ENCODE measurements around the gene CCL19. TPM values are rescaled to one million over a fixed set of nuclear protein-coding genes. Genes with fewer than 3 reads are reported as not detected.

The CCL19 gene
- polyA plus RNA-seq, 1 donor: not detected

- DNase-seq (ENCODE audit: low read depth): no peak
Measured at GRCh38 chr9:34662526-34663302, 28.4 kb downstream of the CCL19 start, which contains the start of gene CCL27. CCL27 (minus strand) TSS chr9:34662657; CDS start chr9:34662633, 24 bp downstream.

GRCh38 chr9:34659592-34660253 lies 31.4 kb downstream of the CCL19 start:
- DNase-seq (ENCODE audit: low read depth): no peak

- no peak for DNase-seq (ENCODE audit: low read depth)
Measured at GRCh38 chr9:34658461-34658860, 32.6 kb downstream of the CCL19 start.

- no peak for DNase-seq (ENCODE audit: low read depth)
Measured at GRCh38 chr9:34656992-34657391, 34.1 kb downstream of the CCL19 start.

GRCh38 chr9:34655394-34655793 lies 35.7 kb downstream of the CCL19 start:
- DNase-seq (ENCODE audit: low read depth): no peak

- no peak for DNase-seq (ENCODE audit: low read depth)
Measured at GRCh38 chr9:34654323-34655051, 36.6 kb downstream of the CCL19 start.

GRCh38 chr9:34653151-34654072 lies 37.7 kb downstream of the CCL19 start:
- no peak for DNase-seq (ENCODE audit: low read depth)

GRCh38 chr9:34652602-34653000 lies 38.5 kb downstream of the CCL19 start:
- DNase-seq (ENCODE audit: low read depth): no peak

- peak; percentile 79 for DNase-seq (ENCODE audit: low read depth)
Measured at GRCh38 chr9:34651876-34652601, 39.0 kb downstream of the CCL19 start, which contains the start of gene IL11RA. IL11RA (plus strand) TSS chr9:34652185; CDS start chr9:34655218, 3,033 bp downstream.

GRCh38 chr9:34651321-34651720 lies 39.8 kb downstream of the CCL19 start:
- no peak for DNase-seq (ENCODE audit: low read depth)

- DNase-seq (ENCODE audit: low read depth): no peak
Measured at GRCh38 chr9:34650816-34651215, 40.3 kb downstream of the CCL19 start.

GRCh38 chr9:34648673-34649072 lies 42.4 kb downstream of the CCL19 start:
- DNase-seq (ENCODE audit: low read depth): no peak

- DNase-seq (ENCODE audit: low read depth): no peak
Measured at GRCh38 chr9:34647651-34648050, 43.4 kb downstream of the CCL19 start.

GRCh38 chr9:34647084-34647403 lies 44.0 kb downstream of the CCL19 start:
- DNase-seq (ENCODE audit: low read depth): no peak

GRCh38 chr9:34646211-34647083 lies 44.6 kb downstream of the CCL19 start, which contains the start of gene GALT:
GALT (plus strand) TSS chr9:34646675; CDS start chr9:34646705, 30 bp downstream.
- DNase-seq (ENCODE audit: low read depth): no peak

- DNase-seq (ENCODE audit: low read depth): no peak
Measured at GRCh38 chr9:34644766-34645314, 46.2 kb downstream of the CCL19 start.

GRCh38 chr9:34642679-34643078 lies 48.4 kb downstream of the CCL19 start:
- no peak for DNase-seq (ENCODE audit: low read depth)

Data from forelimb muscle (tissue), 1 donor.